Hypothalamus (tissue), 51 donors: ENCODE measurements around the gene BMAL1.
A peak's percentile ranks its signal among the peaks of the same experiment; 100 is the strongest.
"Not testable (repeated sequence)": the region's sequence is repeated elsewhere in the genome, so short reads cannot be mapped to it uniquely, and the experiment has no call there.

Experiments
- DNase-seq, 51 donors: peaks; one replicate each; lab custom pipeline; 2025; lab: John Stamatoyannopoulos, UW

Gene BMAL1

GRCh38 chr11:13277768-13278608, at the start of gene BMAL1:
Gene BMAL1, plus strand, starts transcription at chr11:13277790. Its CDS starts 76,519 bp downstream, at chr11:13354309.
- DNase-seq = peak in 28 of 51 donors; percentile 11 to 72 (median 44)

- DNase-seq = no peak
These were observed 49.0 kb upstream of the BMAL1 start for GRCh38 chr11:13228572-13228971.

GRCh38 chr11:13229136-13229535, 48.5 kb upstream of the BMAL1 start:
- no peak for DNase-seq

- no peak for DNase-seq
These were observed 47.8 kb upstream of the BMAL1 start for GRCh38 chr11:13229711-13230318.

- DNase-seq = peak in 1 of 51 donors; percentile 8
These were observed 44.3 kb upstream of the BMAL1 start for GRCh38 chr11:13233173-13233745.

DNA sequence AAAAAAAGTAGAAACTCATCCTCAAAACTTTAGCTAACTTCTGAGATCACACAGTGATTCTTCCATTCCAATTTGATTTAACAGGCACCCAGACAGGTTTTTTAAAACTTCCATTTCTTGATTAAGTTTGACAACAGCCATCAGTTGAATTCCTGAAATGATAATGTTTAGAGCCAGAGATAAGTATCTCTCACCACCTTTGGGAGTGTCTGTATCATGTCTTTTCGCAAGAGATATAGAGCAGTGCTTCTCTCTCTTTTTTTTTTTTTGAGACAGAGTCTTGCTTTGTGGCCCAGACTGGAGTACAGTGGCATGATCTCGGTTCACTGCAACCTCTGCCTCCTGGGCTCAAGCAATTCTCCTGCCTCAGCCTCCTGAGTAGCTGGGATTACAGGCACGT, 41.7 kb upstream of the BMAL1 start:
- DNase-seq = no peak

GRCh38 chr11:13236626-13237025, 41.0 kb upstream of the BMAL1 start:
- no peak for DNase-seq

- DNase-seq = no peak
These were observed 39.8 kb upstream of the BMAL1 start for GRCh38 chr11:13237761-13238160.

DNA sequence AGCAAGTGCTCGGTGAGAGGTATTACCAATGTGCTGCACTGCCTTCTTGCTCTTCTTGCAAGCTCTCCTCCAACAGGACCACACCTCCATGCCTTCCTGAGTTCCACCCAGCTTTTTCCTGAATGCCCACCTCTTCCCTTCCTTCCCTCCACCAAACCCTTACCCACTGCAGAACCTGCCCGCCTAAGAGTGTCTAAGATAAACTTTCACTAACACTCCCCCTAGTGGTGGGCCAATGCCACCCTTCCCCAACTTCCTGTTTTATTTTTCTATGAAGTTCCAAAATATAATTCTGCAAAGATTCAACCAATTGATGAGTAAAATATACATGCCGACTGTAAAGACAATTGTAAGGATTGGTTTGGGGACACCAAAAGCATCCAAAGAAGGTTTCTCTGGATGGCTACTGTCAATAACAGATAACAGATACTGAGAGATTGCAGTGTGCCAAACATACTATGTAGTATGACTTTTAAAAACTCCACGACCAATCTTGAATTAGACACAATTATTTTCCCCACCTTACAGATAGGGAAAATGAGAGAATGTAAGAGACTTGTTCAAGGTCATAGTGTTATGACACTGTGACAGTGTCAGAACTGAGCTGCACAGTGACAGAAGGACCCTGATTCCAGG, 38.6 kb upstream of the BMAL1 start:
- peak in 9 of 51 donors; percentile 4 to 15 (median 5) for DNase-seq

DNA sequence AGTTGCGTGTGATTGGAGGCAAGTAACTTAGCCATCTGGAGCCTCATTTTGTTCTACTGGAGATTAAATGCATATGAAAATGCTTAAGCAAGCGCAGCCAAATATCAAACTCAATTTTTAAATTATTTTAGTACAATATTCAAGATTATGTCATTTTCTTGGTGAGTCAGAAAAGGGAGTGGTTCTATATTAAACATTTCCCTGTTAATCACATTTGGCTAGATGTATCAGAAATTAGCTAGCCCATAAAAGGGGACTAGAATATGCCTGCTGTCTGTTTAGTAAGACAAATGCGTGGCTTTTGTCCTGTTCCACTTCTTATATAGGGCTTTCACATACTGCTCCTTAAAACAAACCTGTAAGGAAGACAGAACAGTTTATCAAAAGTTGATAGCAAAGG, 35.0 kb upstream of the BMAL1 start:
- DNase-seq = no peak

DNA sequence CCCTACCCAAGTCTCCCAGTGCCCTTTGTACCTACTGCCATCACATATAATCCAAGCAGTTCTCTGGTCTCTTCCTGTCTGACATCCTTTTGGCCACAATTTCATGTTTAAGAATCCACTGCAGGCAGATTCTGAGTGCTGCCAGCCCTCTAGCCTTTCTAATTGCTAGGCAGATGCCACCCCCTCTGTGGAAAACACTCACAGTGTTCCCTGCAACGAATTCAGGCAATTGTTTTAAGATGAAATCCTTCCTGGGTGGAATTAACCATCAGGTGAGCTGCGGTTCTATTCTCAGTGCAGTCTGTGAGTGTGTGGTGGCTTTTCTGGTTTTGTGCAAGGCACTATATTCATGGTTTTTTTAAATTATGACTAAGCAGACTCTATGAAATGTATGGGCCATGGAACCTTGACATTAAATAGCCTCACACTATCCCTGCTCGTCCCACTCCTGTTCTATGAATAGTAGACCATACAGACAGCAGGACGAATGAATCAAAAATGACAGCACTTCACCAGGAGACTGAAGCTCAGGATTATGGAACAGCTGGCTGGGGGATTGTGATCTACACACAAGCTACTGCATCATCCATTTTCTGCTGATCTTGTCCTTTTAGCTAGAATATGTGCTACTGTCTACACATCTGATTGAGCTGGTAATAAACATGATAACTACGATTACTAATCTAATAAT, 29.8 kb upstream of the BMAL1 start:
- peak in 2 of 51 donors; percentile 2 to 15 for DNase-seq

DNA sequence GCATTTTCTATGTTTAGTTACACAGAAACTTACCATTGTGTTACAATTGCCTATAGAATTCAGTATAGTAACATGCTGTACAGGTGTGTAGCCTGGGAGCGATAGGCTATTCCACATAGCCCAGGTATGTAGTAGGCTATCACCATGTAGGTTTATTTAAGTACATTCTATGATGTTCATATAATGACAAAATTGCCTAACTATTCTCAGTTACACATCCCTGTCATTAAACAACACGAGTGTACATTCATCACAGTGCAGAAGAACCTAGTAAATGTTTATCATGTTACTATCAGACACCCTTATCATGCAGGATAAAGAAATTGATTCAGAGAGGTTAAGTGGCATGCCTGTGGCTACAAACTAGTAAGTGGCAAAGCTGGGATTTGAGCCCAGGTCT, 28.4 kb upstream of the BMAL1 start:
- no peak for DNase-seq

DNA sequence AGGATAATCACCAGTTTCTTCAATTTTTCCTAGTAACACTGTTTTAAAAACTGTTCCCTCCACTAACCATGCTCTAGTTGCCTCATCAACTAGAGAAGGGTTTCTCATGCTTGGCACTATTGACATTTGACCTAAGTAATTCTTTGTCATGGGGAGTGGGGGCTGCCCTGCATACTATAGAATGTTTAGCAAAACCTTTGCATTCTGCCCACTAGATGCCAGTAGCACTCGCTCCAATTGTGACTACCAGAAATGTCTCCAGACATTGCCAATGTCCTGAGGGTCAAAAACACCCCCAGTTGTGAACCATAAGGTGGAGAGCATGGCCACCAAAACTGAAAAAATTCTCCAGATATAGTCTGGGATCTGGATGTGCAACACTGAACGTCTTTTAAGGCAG, 27.6 kb upstream of the BMAL1 start:
- no peak for DNase-seq

GRCh38 chr11:13251966-13252365, 25.6 kb upstream of the BMAL1 start:
- no peak for DNase-seq

- no peak for DNase-seq
These were observed 25.2 kb upstream of the BMAL1 start for GRCh38 chr11:13252438-13252837.

- no peak for DNase-seq
These were observed 21.4 kb upstream of the BMAL1 start for GRCh38 chr11:13256216-13256615.

- DNase-seq = not testable (repeated sequence)
These were observed 19.5 kb upstream of the BMAL1 start for GRCh38 chr11:13258061-13258460.

DNA sequence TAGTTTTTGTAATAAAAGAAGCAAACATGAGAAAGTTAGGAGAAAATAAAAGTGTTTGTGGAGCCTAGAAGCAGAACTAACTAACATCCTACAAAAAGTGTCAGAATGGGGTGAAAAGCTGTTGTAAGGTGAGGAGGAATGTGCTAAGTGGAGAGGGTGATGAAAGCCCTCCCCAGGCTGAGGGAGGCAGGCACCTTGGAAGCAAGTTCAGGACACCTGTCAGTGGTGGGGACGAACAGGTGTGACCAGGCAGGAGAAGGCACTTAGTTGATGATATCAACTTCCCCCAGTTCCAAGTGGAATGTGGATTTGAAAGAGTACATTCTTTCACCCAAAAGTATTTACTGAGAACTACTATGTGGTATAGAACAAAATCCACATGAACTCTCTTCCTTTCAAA, 18.7 kb upstream of the BMAL1 start:
- DNase-seq = no peak

DNA sequence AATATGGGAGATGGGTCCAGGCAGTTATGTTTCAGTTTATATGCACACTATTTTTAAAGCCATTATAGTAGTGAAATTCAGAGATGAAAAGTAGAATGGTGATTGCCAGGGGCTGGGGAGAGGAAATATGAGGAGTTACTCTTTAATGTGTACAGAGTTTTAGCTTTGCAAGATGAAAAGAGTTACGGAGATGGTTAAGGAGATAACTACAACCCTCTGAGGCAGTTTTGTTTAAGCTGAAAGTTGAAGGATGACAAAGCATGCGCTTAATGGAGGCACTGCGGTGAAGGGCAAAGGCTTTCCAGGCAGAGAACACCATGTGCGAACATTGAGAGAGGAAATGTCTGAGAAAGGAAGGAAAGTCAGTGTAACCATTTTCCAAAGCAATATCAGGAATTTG, 18.2 kb upstream of the BMAL1 start:
- DNase-seq = no peak

DNA sequence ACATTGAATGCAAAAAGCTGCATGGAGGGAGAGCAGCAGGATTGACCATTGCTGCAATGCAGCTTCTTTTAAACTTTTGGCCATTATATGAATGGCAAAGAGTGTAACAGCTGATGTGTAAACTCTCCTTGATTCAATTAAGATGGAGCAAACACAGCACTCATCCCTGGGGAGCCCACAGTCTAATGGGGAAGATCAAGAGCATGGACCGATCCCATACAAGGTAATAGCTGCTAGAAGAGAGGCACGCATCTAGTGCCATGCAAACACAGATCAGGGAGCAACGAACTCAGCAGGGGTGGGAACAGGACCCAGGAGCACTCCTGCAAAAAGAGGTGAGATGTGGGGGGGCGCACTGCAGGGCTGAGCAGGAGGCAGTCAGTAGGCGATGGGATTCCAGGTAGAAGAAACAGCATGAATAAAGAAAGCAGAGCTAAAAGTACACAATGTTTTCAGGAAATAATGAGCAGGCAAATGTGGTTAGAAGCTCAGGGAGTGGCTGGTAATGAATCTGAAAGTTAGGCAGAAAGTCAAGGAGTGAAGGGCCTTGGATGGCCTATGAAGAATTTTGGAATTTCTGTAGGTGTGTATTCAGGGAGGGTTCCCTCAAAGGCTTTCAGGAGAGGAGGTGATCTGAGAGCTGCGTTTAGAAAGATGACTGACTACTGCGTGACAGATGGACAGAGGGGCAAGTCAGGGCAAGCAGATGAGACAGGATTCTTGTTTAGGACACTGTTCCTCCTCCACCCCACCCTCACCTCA, 17.2 kb upstream of the BMAL1 start:
- no peak for DNase-seq
